Caco-2 (cell line): Measurements from ENCODE around the gene WDR6. TPM values are rescaled to one million over a fixed set of nuclear protein-coding genes. Genes with fewer than 3 reads are reported as not detected.

ENCODE experiments used
- BruUV-seq: library from RNA; stranded (reverse); fragments of 400-500 nt; replicated peaks from 2 replicates; lab custom pipeline; 2021; lab: Mats Ljungman, UMichigan
- CTCF ChIA-PET: fragments of 300-600 bp; sonication (Branson Sonifier 250); formaldehyde crosslinking; loops from one replicate; lab custom pipeline; 2022; ENCODE audit warnings: antibody characterized with exemption; lab: Charles Lee
- POLR2A ChIA-PET: fragments of 300-600 bp; sonication (Branson Sonifier 250); formaldehyde crosslinking; loops from one replicate; lab custom pipeline; 2022; ENCODE audit warnings: antibody characterized with exemption; lab: Charles Lee
- DNase-seq, 2 experiments: peaks; one replicate each; pipeline versions ENCODE4 v3.0.0 to v3.0.0-alpha.2; 2020 to 2022
- H3K27me3 ChIP-seq: replicated peaks from 2 replicates; pipeline ENCODE4 v1.6.0; 2011; ENCODE audit warnings: low read length; ENCODE audit not compliant: control insufficient read depth, insufficient read depth
- H3K36me3 ChIP-seq: 2 replicates; pipeline ENCODE4 v1.5.1; 2011; ENCODE audit warnings: low read length; ENCODE audit not compliant: control insufficient read depth, insufficient read depth
- H3K4me1 ChIP-seq: fragments of 250-450 bp; sonication (Bioruptor Pico); 2 replicates; pipeline ENCODE4 v1.5.1; 2020; ENCODE audit warnings: mild to moderate bottlenecking
- H3K4me3 ChIP-seq: 2 replicates; pipeline ENCODE4 v1.5.1; 2011; ENCODE audit warnings: low read depth, mild to moderate bottlenecking, control low read depth, low read length
- H3K9me3 ChIP-seq: fragments of 250-450 bp; sonication (Bioruptor Pico); 2 replicates; pipeline ENCODE4 v1.5.1; 2020; ENCODE audit warnings: mild to moderate bottlenecking, moderate library complexity
- H3K27ac Mint-ChIP-seq: one replicate; pipeline ENCODE4 v1.8.0; 2022; ENCODE audit warnings: mixed read lengths; ENCODE audit not compliant: unreplicated experiment
- H3K27me3 Mint-ChIP-seq: one replicate; pipeline ENCODE4 v1.8.0; 2022; ENCODE audit warnings: mixed read lengths; ENCODE audit not compliant: insufficient read depth, unreplicated experiment
- H3K36me3 Mint-ChIP-seq: one replicate; pipeline ENCODE4 v1.8.0; 2022; ENCODE audit warnings: mild to moderate bottlenecking, mixed read lengths; ENCODE audit not compliant: insufficient read depth, unreplicated experiment
- H3K4me1 Mint-ChIP-seq: one replicate; pipeline ENCODE4 v1.8.0; 2022; ENCODE audit warnings: low read depth, mixed read lengths; ENCODE audit not compliant: unreplicated experiment
- H3K4me3 Mint-ChIP-seq: one replicate; pipeline ENCODE4 v1.8.0; 2022; ENCODE audit warnings: mild to moderate bottlenecking, moderate library complexity, mixed read lengths; ENCODE audit not compliant: unreplicated experiment
- H3K9me3 Mint-ChIP-seq: one replicate; pipeline ENCODE4 v1.8.0; 2022; ENCODE audit warnings: mixed read lengths; ENCODE audit not compliant: unreplicated experiment
- intact Hi-C: fragments of 100-400 bp; cut with micrococcal nuclease; formaldehyde crosslinking; loops from one replicate; pipeline ENCODE4 v1.10.0; 2022; ENCODE audit not compliant: unreplicated experiment
- total RNA-seq: library from RNA; stranded (reverse); gene quantifications from 2 replicates; pipeline ENCODE4 v1.2.3, GENCODE V29; 2022
- TF ChIP-seq, protein P1 (sequence below), 2 experiments: fragments of 200-600 bp in 1 of 2; IDR thresholded peaks; 1 replicate in 1 of 2; 2 replicates in 1 of 2; pipeline versions ENCODE4 v1.5.1 to v1.8.0; 2011 to 2022; ENCODE audit warnings: antibody characterized with exemption in 1 of 2, control low read depth in 1 of 2, inconsistent platforms in 1 of 2, low read depth in 1 of 2, low read length in 1 of 2, mild to moderate bottlenecking in 1 of 2, moderate library complexity in 1 of 2; ENCODE audit not compliant: insufficient read depth in 1 of 2, severe bottlenecking in 1 of 2, unreplicated experiment in 1 of 2

The WDR6 gene
- total RNA-seq, 1 experiment from 2014 or later, result 184 TPM

- CTCF ChIA-PET, result interaction anchor here (1.1 to 2.2 kb wide), 7 partner anchors 11 to 110 kb away, joined by 3 to 20 read pairs (median 6); partner anchors contain the start of genes LAMB2, P4HTM, QRICH1 and WDR6
- Mint-ChIP-seq H3K36me3 (peaks cover 83% of the 10 kb centered on the region), H3K4me3 (peak within 1 kb of the TSS; percentile 88), H3K9me3 (no peaks in the 10 kb centered on the region), H3K27me3 (no peaks in the 10 kb centered on the region), H3K27ac (peak within 1 kb of the TSS; percentile 97), H3K4me1 (peaks cover 6% of the 10 kb centered on the region)
- POLR2A ChIA-PET, result interaction anchor here (0.6 to 4.4 kb wide), 12 partner anchors 8 to 407 kb away, joined by 3 to 92 read pairs (median 3); partner anchors contain the start of genes CELSR3, LAMB2, QRICH1 and USP19
- no peaks in the 10 kb centered on the region for H3K27me3 ChIP-seq
- intact Hi-C loops, result loop anchor here (1.0 to 10.0 kb wide), 3 partner anchors 7 to 133 kb away; partner anchors contain the start of genes IMPDH2 and QRICH1
- DNase-seq, result peak; percentile 95 to 98
- peaks cover 5% of the 10 kb centered on the region for H3K36me3 ChIP-seq
- no TSS peak for BruUV-seq
- TF ChIP-seq, protein P1, sequence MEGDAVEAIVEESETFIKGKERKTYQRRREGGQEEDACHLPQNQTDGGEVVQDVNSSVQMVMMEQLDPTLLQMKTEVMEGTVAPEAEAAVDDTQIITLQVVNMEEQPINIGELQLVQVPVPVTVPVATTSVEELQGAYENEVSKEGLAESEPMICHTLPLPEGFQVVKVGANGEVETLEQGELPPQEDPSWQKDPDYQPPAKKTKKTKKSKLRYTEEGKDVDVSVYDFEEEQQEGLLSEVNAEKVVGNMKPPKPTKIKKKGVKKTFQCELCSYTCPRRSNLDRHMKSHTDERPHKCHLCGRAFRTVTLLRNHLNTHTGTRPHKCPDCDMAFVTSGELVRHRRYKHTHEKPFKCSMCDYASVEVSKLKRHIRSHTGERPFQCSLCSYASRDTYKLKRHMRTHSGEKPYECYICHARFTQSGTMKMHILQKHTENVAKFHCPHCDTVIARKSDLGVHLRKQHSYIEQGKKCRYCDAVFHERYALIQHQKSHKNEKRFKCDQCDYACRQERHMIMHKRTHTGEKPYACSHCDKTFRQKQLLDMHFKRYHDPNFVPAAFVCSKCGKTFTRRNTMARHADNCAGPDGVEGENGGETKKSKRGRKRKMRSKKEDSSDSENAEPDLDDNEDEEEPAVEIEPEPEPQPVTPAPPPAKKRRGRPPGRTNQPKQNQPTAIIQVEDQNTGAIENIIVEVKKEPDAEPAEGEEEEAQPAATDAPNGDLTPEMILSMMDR (IDR thresholded peaks at IDR 0.05; ENCODE audit: insufficient read depth in 1 of 2, low read depth in 1 of 2, low read length in 1 of 2, severe bottlenecking in 1 of 2, unreplicated experiment in 1 of 2), result peak; percentile 82 to 92
- peaks cover 3% of the 10 kb centered on the region; the same call in 1 of the 2 replicates for H3K4me1 ChIP-seq
- no peaks in the 10 kb centered on the region for H3K9me3 ChIP-seq
- peak within 1 kb of the TSS; percentile 85 for H3K4me3 ChIP-seq
These were observed 14.9 kb downstream of the WDR6 start, which contains the start of gene NDUFAF3 for GRCh38 chr3:49021813-49022687. Gene NDUFAF3, plus strand, starts transcription at chr3:49022121. Its CDS starts 24 bp downstream, at chr3:49022145.

GRCh38 chr3:49022688-49023171 is 15.5 kb downstream of the WDR6 start:
- CTCF ChIA-PET, result interaction anchor here (0.9 to 2.2 kb wide), 7 partner anchors 11 to 110 kb away, joined by 4 to 20 read pairs (median 6); partner anchors contain the start of genes LAMB2, P4HTM, QRICH1 and WDR6
- Mint-ChIP-seq H3K36me3 (peaks cover 83% of the 10 kb centered on the region), H3K27ac (peak overlapping the region; percentile 97), H3K4me1 (peaks cover 6% of the 10 kb centered on the region), H3K27me3 (no peaks in the 10 kb centered on the region), H3K9me3 (no peaks in the 10 kb centered on the region), H3K4me3 (peak overlapping the region; percentile 88)
- Histone ChIP-seq H3K4me3 (peak overlapping the region; percentile 85), H3K9me3 (no peaks in the 10 kb centered on the region), H3K36me3 (peaks cover 5% of the 10 kb centered on the region), H3K4me1 (peaks cover 8% of the 10 kb centered on the region), H3K27me3 (no peaks in the 10 kb centered on the region)
- POLR2A ChIA-PET, result interaction anchor here (0.6 to 4.4 kb wide), 8 partner anchors 11 to 466 kb away, joined by 3 to 92 read pairs (median 4); partner anchors contain the start of genes PFKFB4, QRICH1, USP19 and WDR6
- intact Hi-C loops, result loop anchor here (10.0 kb wide), 1 partner anchor 132 kb away; no protein-coding TSS in a partner anchor
- TF ChIP-seq, protein P1 (IDR thresholded peaks at IDR 0.05; ENCODE audit: insufficient read depth in 1 of 2, low read depth in 1 of 2, low read length in 1 of 2, severe bottlenecking in 1 of 2, unreplicated experiment in 1 of 2), result no peak
- DNase-seq, result no peak
- BruUV-seq, result no TSS peak

DNA sequence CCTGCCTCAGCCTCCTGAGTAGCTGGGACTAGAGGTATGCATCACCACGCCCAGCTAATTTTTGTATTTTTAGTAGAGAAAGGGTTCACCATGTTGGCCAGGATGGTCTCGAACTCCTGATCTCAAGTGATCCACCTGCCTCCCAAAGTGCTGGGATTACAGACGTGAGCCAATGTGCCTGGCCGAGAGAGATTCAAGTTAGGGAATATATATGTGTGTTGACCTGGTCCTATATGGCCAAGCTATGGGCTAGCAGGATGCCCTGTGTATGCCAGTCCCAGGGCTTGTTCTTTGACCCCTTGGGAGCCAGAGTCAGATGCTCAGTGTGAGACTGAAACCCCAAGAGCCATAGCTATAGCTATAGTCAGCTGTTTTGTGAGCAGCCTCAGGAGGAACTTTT is 16.6 kb downstream of the WDR6 start:
- intact Hi-C loops, result loop anchor here (10.0 kb wide), 1 partner anchor 131 kb away; no protein-coding TSS in a partner anchor
- H3K27ac Mint-ChIP-seq, result no peak overlapping the region
- H3K27me3 ChIP-seq, result no peaks in the 10 kb centered on the region
- CTCF ChIA-PET, result interaction anchor here (0.6 to 0.9 kb wide), 2 partner anchors 29 to 36 kb away, joined by 4 read pairs; no protein-coding TSS in a partner anchor
- peaks cover 5% of the 10 kb centered on the region for H3K36me3 ChIP-seq
- BruUV-seq, result TSS peak; percentile 34
- H3K4me3 ChIP-seq, result no peak overlapping the region
- TF ChIP-seq, protein P1 (IDR thresholded peaks at IDR 0.05; ENCODE audit: insufficient read depth in 1 of 2, low read depth in 1 of 2, low read length in 1 of 2, severe bottlenecking in 1 of 2, unreplicated experiment in 1 of 2), result no peak
- no peak for DNase-seq
- H3K9me3 ChIP-seq, result no peaks in the 10 kb centered on the region
- no peaks in the 10 kb centered on the region for H3K9me3 Mint-ChIP-seq
- H3K4me3 Mint-ChIP-seq, result peak overlapping the region; percentile 88
- H3K4me1 Mint-ChIP-seq, result peaks cover 14% of the 10 kb centered on the region
- peaks cover 84% of the 10 kb centered on the region for H3K36me3 Mint-ChIP-seq
- POLR2A ChIA-PET, result interaction anchor here (0.6 to 4.4 kb wide), 2 partner anchors 12 to 16 kb away, joined by 3 to 92 read pairs; partner anchors contain the start of gene WDR6
- H3K4me1 ChIP-seq, result peaks cover 15% of the 10 kb centered on the region
- H3K27me3 Mint-ChIP-seq, result no peaks in the 10 kb centered on the region
